SK-N-SH treated with all-trans-retinoic acid at 6 μM for 48 hours (cell line): ENCODE data around the gene SPDL1.

Source experiments
- ATAC-seq: fragments of 200-7000 bp; cut with Tn5 transposase; 3 replicates; pipeline ENCODE4 v1.9.1; 2020; ENCODE audit warnings: mild to moderate bottlenecking, moderate library complexity
- ARNTL ChIP-seq: fragments of 450-650 bp; formaldehyde crosslinking; IDR thresholded peaks from 2 replicates; pipeline ENCODE4 v1.5.0; 2020; ENCODE audit warnings: low read depth, mild to moderate bottlenecking, moderate library complexity, borderline replicate concordance
- CSDC2 ChIP-seq: fragments of 250-450 bp; sonication (Bioruptor Pico); IDR thresholded peaks from 2 replicates; pipeline ENCODE4 v1.5.0; 2020; ENCODE audit warnings: mild to moderate bottlenecking, moderate library complexity
- ESRRG ChIP-seq: fragments of 250-450 bp; sonication (Bioruptor Pico); IDR thresholded peaks from 2 replicates; pipeline ENCODE4 v1.6.1; 2021; ENCODE audit warnings: mild to moderate bottlenecking
- ISL1 ChIP-seq: fragments of 250-450 bp; sonication (Bioruptor Pico); IDR thresholded peaks from 2 replicates; pipeline ENCODE4 v2.1.2; 2022; ENCODE audit warnings: mild to moderate bottlenecking, moderate library complexity
- OSR1 ChIP-seq: fragments of 250-450 bp; sonication (Bioruptor Pico); IDR thresholded peaks from 2 replicates; pipeline ENCODE4 v1.8.0; 2022; ENCODE audit warnings: moderate library complexity, mild to moderate bottlenecking, inconsistent platforms
- PPARA ChIP-seq: fragments of 250-450 bp; sonication (Bioruptor Pico); IDR thresholded peaks from 2 replicates; pipeline ENCODE4 v1.5.0; 2020; ENCODE audit warnings: mild to moderate bottlenecking, borderline replicate concordance
- RARB ChIP-seq: fragments of 250-450 bp; sonication (Bioruptor Pico); IDR thresholded peaks from 2 replicates; pipeline ENCODE4 v1.8.0; 2021; ENCODE audit warnings: mild to moderate bottlenecking, moderate library complexity
- SNAI2 ChIP-seq: fragments of 250-450 bp; sonication (Bioruptor Pico); IDR thresholded peaks from 2 replicates; pipeline ENCODE4 v1.5.0; 2020; ENCODE audit warnings: mild to moderate bottlenecking, moderate library complexity
- TCF4 ChIP-seq: fragments of 250-450 bp; sonication (Bioruptor Pico); IDR thresholded peaks from 2 replicates; pipeline ENCODE4 v1.8.0; 2021; ENCODE audit warnings: mild to moderate bottlenecking, moderate library complexity, borderline replicate concordance
- TOX ChIP-seq: fragments of 250-450 bp; sonication (Bioruptor Pico); IDR thresholded peaks from 2 replicates; pipeline ENCODE4 v1.8.0; 2021; ENCODE audit warnings: mild to moderate bottlenecking, moderate library complexity, borderline replicate concordance
- ZC3H10 ChIP-seq: fragments of 250-450 bp; sonication (Bioruptor Pico); IDR thresholded peaks from 2 replicates; pipeline ENCODE4 v1.5.1; 2021; ENCODE audit warnings: mild to moderate bottlenecking, moderate library complexity
- ZFP3 ChIP-seq: fragments of 250-450 bp; sonication (Bioruptor Pico); IDR thresholded peaks from 2 replicates; pipeline ENCODE4 v1.5.0; 2020; ENCODE audit warnings: mild to moderate bottlenecking, moderate library complexity
- ZFP30 ChIP-seq: fragments of 450-650 bp; formaldehyde crosslinking; IDR thresholded peaks from 2 replicates; pipeline ENCODE4 v1.5.0; 2022; ENCODE audit warnings: mild to moderate bottlenecking, moderate library complexity
- ZNF565 ChIP-seq: fragments of 450-650 bp; formaldehyde crosslinking; conservative IDR thresholded peaks from 2 replicates; pipeline ENCODE4 v1.5.0; 2020; ENCODE audit warnings: low read depth, mild to moderate bottlenecking, moderate library complexity
- ZNF70 ChIP-seq: fragments of 450-650 bp; formaldehyde crosslinking; IDR thresholded peaks from 2 replicates; pipeline ENCODE4 v1.5.0; 2020; ENCODE audit warnings: mild to moderate bottlenecking, moderate library complexity
- ZNF8 ChIP-seq: fragments of 450-650 bp; formaldehyde crosslinking; IDR thresholded peaks from 2 replicates; pipeline ENCODE4 v1.5.0; 2020; ENCODE audit warnings: mild to moderate bottlenecking, moderate library complexity
- TF ChIP-seq, protein P1 (sequence below): fragments of 250-450 bp; sonication (Bioruptor Pico); IDR thresholded peaks from 2 replicates; pipeline ENCODE4 v1.8.0; 2020; ENCODE audit warnings: mild to moderate bottlenecking, moderate library complexity, borderline replicate concordance
- TF ChIP-seq, protein P2 (sequence below): fragments of 250-450 bp; sonication (Bioruptor Pico); IDR thresholded peaks from 2 replicates; pipeline ENCODE4 v1.5.1; 2020; ENCODE audit warnings: low read depth, mild to moderate bottlenecking, moderate library complexity
- TF ChIP-seq, protein P3 (sequence below): fragments of 250-450 bp; sonication (Bioruptor Pico); IDR thresholded peaks from 2 replicates; pipeline ENCODE4 v1.5.1; 2021; ENCODE audit warnings: mild to moderate bottlenecking, moderate library complexity
- TF ChIP-seq, protein P4 (sequence below): fragments of 250-450 bp; sonication (Bioruptor Pico); IDR thresholded peaks from 2 replicates; pipeline ENCODE4 v1.8.0; 2021; ENCODE audit warnings: low read depth, mild to moderate bottlenecking, moderate library complexity, borderline replicate concordance

SPDL1 gene

DNA sequence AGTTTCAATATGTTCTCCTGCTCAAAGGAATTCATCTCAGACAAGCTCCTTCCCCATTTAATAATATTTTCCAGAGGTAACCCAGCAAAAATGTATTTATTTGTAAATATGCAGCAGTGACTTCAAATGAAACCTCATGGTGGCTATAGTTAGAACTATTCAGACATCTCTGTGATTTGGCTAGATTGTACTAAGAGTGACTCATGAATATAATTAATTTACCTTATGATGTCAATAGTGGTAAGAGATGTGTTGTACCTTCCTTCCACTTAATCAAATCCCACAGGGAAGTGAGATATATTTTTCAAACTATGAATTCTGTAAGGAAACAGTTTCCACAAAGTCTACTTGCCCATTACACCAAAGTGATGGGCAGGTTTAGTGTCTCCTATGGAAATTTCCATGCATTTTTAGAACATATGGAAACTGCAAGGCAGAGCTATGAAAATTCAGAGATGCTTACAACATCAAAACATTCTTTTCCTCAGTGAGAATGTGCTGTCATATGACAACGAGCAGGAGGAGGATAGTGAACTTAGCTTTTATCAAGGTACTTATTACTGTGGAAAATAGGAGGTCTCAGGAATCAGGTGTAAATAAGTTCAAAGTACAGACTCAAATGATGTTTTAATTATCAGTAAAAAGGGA lies 34.0 kb upstream of the SPDL1 start:
- TF ChIP-seq, protein P1, sequence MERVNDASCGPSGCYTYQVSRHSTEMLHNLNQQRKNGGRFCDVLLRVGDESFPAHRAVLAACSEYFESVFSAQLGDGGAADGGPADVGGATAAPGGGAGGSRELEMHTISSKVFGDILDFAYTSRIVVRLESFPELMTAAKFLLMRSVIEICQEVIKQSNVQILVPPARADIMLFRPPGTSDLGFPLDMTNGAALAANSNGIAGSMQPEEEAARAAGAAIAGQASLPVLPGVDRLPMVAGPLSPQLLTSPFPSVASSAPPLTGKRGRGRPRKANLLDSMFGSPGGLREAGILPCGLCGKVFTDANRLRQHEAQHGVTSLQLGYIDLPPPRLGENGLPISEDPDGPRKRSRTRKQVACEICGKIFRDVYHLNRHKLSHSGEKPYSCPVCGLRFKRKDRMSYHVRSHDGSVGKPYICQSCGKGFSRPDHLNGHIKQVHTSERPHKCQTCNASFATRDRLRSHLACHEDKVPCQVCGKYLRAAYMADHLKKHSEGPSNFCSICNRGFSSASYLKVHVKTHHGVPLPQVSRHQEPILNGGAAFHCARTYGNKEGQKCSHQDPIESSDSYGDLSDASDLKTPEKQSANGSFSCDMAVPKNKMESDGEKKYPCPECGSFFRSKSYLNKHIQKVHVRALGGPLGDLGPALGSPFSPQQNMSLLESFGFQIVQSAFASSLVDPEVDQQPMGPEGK (CRISPR knock-in tag) = peak; percentile 44; the same call in 1 of the 2 replicates
- TF ChIP-seq RARB (CRISPR knock-in tag) = no peak
- TF ChIP-seq ARNTL (CRISPR knock-in tag) = no peak
- TF ChIP-seq PPARA = no peak
- peak; percentile 62 for TF ChIP-seq ISL1 (CRISPR knock-in tag)
- TF ChIP-seq, protein P2, sequence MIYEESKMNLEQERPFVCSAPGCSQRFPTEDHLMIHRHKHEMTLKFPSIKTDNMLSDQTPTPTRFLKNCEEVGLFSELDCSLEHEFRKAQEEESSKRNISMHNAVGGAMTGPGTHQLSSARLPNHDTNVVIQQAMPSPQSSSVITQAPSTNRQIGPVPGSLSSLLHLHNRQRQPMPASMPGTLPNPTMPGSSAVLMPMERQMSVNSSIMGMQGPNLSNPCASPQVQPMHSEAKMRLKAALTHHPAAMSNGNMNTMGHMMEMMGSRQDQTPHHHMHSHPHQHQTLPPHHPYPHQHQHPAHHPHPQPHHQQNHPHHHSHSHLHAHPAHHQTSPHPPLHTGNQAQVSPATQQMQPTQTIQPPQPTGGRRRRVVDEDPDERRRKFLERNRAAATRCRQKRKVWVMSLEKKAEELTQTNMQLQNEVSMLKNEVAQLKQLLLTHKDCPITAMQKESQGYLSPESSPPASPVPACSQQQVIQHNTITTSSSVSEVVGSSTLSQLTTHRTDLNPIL (CRISPR knock-in tag) = peak; percentile 84
- 0 out of 2 replicates have a peak, but pooled peaks have one; percentile 36 for TF ChIP-seq ZC3H10 (CRISPR knock-in tag)
- no peak for TF ChIP-seq OSR1 (CRISPR knock-in tag)
- TF ChIP-seq, protein P3, sequence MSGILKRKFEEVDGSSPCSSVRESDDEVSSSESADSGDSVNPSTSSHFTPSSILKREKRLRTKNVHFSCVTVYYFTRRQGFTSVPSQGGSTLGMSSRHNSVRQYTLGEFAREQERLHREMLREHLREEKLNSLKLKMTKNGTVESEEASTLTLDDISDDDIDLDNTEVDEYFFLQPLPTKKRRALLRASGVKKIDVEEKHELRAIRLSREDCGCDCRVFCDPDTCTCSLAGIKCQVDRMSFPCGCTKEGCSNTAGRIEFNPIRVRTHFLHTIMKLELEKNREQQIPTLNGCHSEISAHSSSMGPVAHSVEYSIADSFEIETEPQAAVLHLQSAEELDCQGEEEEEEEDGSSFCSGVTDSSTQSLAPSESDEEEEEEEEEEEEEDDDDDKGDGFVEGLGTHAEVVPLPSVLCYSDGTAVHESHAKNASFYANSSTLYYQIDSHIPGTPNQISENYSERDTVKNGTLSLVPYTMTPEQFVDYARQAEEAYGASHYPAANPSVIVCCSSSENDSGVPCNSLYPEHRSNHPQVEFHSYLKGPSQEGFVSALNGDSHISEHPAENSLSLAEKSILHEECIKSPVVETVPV = peak; percentile 22; the same call in 1 of the 2 replicates
- ATAC-seq = peak; percentile 75

DNA sequence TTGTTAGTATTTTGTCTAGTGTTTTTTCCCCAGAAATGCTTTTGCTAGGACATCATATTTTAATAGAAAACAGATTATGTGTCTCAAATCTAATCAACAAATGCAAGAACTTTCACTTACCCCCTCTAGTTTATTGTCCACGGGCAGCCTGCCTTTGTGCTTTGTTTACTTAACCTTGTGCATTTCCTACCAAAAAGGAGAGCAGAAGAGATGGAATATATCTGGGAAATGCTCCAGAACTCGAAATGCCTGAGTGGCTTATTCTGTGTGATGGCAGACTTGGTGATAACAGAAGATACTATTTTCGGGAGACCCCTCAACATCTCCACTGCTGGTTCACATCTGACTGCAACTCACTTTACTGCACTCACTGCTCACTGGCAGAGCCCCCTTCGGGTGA lies 33.3 kb upstream of the SPDL1 start:
- ATAC-seq = no peak; the same call in 2 of the 3 replicates
- TF ChIP-seq, protein P1 (CRISPR knock-in tag) = no peak
- TF ChIP-seq TCF4 (CRISPR knock-in tag) = 0 out of 2 replicates have a peak, but pooled peaks have one; percentile 36
- no peak for TF ChIP-seq ZC3H10 (CRISPR knock-in tag)
- TF ChIP-seq ARNTL (CRISPR knock-in tag) = no peak
- TF ChIP-seq ISL1 (CRISPR knock-in tag) = peak; percentile 56
- TF ChIP-seq ZFP30 (CRISPR knock-in tag) = peak; percentile 67; the same call in 1 of the 2 replicates
- no peak for TF ChIP-seq ZNF70 (CRISPR knock-in tag)
- no peak for TF ChIP-seq ESRRG (CRISPR knock-in tag)

DNA sequence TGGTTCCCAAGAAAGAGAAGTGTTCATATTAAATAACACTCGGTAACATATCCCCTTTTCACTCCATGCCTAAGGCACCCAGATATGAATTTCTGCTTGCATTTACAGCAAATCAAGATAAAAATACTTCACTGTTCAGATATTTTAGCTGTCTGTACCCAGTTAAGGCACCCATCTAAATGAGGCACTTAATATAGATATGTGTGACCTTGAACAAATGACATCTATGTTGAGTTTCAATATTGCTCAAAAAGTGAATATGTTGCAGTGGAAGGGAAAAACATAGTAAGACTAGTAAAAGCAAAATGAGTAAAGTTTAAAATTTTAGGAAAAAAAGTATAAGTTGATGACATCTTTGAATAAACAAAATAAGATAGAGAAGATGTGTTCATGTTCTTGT lies 32.4 kb upstream of the SPDL1 start:
- TF ChIP-seq ZFP3 (CRISPR knock-in tag) = no peak
- TF ChIP-seq ZFP30 (CRISPR knock-in tag) = no peak
- TF ChIP-seq ESRRG (CRISPR knock-in tag) = no peak
- TF ChIP-seq PPARA = no peak
- TF ChIP-seq TOX = no peak
- TF ChIP-seq ZNF70 (CRISPR knock-in tag) = no peak
- no peak for TF ChIP-seq ZNF8
- TF ChIP-seq ARNTL (CRISPR knock-in tag) = no peak
- TF ChIP-seq ZNF565 (CRISPR knock-in tag) = no peak
- TF ChIP-seq OSR1 (CRISPR knock-in tag) = no peak
- TF ChIP-seq ISL1 (CRISPR knock-in tag) = no peak
- TF ChIP-seq CSDC2 (CRISPR knock-in tag) = no peak
- TF ChIP-seq, protein P4, sequence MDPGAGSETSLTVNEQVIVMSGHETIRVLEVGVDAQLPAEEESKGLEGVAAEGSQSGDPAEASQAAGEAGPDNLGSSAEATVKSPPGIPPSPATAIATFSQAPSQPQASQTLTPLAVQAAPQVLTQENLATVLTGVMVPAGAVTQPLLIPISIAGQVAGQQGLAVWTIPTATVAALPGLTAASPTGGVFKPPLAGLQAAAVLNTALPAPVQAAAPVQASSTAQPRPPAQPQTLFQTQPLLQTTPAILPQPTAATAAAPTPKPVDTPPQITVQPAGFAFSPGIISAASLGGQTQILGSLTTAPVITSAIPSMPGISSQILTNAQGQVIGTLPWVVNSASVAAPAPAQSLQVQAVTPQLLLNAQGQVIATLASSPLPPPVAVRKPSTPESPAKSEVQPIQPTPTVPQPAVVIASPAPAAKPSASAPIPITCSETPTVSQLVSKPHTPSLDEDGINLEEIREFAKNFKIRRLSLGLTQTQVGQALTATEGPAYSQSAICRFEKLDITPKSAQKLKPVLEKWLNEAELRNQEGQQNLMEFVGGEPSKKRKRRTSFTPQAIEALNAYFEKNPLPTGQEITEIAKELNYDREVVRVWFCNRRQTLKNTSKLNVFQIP = no peak
- TF ChIP-seq RARB (CRISPR knock-in tag) = no peak
- no peak for ATAC-seq

DNA sequence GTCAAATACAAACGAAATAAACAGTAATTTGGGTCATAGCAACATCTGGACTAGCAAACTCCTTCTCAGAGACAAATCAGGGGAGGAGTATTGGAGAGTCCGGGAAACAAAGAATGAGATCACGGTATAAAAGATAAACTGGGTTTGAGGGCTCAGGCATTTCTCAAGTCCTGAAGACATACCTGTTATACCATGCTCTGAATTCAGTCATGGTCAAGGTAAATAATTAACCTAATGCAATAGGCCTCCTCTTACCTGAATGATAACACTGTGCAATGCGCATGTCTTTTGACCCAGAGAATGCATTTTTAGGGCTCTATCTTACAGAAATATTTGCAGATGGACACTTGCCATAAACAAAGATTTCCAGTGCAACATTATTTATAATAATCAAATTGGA lies 31.9 kb upstream of the SPDL1 start:
- TF ChIP-seq OSR1 (CRISPR knock-in tag) = no peak
- TF ChIP-seq SNAI2 = no peak
- no peak for TF ChIP-seq RARB (CRISPR knock-in tag)
- TF ChIP-seq PPARA = no peak
- no peak for TF ChIP-seq ISL1 (CRISPR knock-in tag)
- no peak for TF ChIP-seq ZFP30 (CRISPR knock-in tag)
- ATAC-seq = no peak
